Kidney tubule cell (primary cell): ENCODE results near the gene LHX1.

ENCODE experiments used
- DNase-seq: peaks from one replicate; pipeline ENCODE4 v3.0.0-alpha.2; 2018; ENCODE audit warnings: low spot score

Gene LHX1

DNA sequence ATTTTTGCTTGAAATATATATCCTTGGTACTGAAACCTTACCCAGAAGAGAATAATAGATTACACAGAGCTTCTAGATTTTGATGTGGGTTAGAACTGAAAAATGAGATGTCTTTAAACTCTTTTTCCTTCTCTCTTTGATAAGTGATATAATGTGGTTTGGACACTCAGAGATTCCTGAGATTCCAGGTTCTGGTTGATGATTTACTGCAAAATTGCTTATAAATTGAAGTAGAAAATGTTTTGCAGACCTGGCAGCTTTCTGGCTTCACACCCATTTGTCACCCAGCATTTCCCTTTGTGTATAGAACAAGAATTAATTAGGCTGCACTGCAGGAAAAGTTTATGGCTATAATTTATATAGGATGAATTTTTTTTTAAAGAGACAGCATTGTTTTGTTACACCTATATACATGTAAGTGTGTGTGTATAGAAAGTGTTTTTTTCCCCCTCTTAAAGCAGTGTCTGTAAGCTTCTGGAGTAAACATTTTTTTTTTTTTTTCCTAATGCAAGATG lies 35.0 kb downstream of the LHX1 start:
- peak; percentile 74 for DNase-seq

DNA sequence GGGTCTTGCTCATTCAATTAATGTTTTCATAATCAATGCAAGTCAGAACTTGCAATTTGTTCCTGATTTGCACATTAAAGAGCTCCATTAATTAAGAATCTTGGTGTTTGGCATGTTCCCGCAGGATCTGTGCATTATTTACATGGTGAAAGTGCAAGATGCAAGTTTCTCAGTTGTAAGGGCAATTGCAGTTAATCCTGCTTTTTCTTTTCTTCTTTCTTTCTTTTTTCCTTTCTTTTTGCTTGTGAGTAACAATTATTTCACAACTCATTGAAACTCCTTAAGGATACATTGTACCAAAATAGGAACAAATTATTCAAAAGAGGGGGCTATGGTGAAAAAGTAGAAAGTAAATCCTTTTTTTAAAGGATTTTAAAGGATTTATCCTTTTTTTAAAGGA lies 35.6 kb downstream of the LHX1 start:
- DNase-seq = no peak

GRCh38 chr17:36975922-36976515 lies 38.7 kb downstream of the LHX1 start:
- DNase-seq = no peak

GRCh38 chr17:36977066-36977465 lies 39.8 kb downstream of the LHX1 start:
- no peak for DNase-seq

GRCh38 chr17:36977568-36977967 lies 40.3 kb downstream of the LHX1 start:
- DNase-seq = no peak

GRCh38 chr17:36978810-36979564 lies 41.7 kb downstream of the LHX1 start:
- no peak for DNase-seq

GRCh38 chr17:36979565-36979941 lies 42.3 kb downstream of the LHX1 start:
- DNase-seq = no peak

GRCh38 chr17:36980280-36980761 lies 43.0 kb downstream of the LHX1 start:
- DNase-seq = no peak

- DNase-seq = no peak
These were observed 46.3 kb downstream of the LHX1 start for GRCh38 chr17:36983618-36984017.

GRCh38 chr17:36989173-36989572 lies 51.9 kb downstream of the LHX1 start:
- DNase-seq = no peak

DNA sequence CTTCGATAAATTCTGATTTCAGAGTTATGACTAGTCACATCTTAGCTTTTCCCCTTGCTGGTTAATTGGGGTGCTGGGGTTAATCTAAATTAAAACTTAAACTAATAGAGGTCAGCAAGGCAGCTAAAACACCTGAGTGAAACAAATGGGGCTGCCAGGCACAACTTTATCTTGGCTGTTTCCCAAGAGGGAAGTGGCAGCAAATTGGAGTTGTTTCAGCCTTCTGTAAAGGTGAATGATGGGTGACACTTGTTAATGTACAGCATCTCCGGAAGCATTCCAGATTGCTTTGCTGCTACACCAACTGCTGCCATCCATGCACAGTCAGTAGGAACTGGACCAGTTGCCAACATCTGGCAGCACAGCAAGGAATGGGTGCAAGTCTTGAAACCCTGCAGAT lies 55.4 kb downstream of the LHX1 start:
- peak; percentile 18 for DNase-seq

GRCh38 chr17:36993227-36993626 lies 56.0 kb downstream of the LHX1 start:
- no peak for DNase-seq
